ENCODE results near the gene KRTAP9-8.
A peak's percentile ranks its signal among the peaks of the same experiment; 100 is the strongest.
"Not testable (repeated sequence)": the region's sequence is repeated elsewhere in the genome, so short reads cannot be mapped to it uniquely, and the experiment has no call there.

Gene KRTAP9-8, protein sequence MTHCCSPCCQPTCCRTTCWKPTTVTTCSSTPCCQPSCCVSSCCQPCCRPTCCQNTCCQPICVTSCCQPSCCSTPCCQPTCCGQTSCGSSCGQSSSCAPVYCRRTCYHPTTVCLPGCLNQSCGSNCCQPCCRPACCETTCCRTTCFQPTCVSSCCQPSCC

DNA sequence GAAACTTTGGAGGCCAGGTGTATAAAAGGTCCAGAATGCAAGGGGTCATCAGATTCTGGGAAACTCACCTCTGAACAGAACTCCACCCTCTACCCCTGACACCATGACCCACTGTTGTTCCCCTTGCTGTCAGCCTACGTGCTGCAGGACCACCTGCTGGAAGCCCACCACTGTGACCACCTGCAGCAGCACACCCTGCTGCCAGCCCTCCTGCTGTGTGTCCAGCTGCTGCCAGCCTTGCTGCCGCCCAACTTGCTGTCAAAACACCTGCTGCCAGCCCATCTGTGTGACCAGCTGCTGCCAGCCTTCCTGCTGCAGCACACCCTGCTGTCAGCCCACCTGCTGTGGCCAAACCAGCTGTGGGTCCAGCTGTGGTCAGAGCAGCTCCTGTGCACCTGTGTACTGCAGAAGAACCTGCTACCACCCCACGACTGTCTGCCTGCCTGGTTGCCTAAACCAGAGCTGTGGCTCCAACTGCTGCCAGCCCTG, at the start of gene KRTAP9-8:
TSS of gene KRTAP9-8 (plus strand) at position 51 of the 489 bp plus-strand sequence. CDS start at position 104, 53 bp downstream.
- not testable (repeated sequence) for DNase-seq

GRCh38 chr17:41189837-41190318, 47.9 kb upstream of the KRTAP9-8 start, which contains the start of gene KRTAP9-1:
KRTAP9-1 (plus strand) TSS chr17:41189887; CDS start chr17:41189887, 0 bp downstream.
- DNase-seq, result not testable (repeated sequence)

GRCh38 chr17:41190328-41190727, 47.5 kb upstream of the KRTAP9-8 start:
- no peak for DNase-seq

DNA sequence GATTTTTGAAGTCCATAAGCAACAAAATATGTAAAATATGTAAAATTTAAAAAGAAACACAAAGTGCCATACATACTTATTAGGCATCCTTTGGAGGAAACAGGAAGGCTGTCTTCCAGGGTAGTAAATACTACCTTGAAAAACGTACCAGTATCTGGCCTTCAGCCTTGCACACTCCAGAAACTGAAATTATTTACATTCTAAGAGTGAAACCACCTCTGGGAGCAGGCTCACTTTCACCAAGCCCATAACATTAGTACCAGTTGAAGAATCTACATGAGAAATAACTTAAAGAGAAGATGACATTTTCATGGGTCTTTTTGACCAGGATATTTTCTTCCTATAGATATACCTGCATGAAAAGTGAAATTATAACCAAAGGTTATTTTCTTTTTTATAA, 41.7 kb upstream of the KRTAP9-8 start:
- DNase-seq, result no peak

GRCh38 chr17:41199421-41200078, 38.2 kb upstream of the KRTAP9-8 start:
- DNase-seq, result no peak

DNA sequence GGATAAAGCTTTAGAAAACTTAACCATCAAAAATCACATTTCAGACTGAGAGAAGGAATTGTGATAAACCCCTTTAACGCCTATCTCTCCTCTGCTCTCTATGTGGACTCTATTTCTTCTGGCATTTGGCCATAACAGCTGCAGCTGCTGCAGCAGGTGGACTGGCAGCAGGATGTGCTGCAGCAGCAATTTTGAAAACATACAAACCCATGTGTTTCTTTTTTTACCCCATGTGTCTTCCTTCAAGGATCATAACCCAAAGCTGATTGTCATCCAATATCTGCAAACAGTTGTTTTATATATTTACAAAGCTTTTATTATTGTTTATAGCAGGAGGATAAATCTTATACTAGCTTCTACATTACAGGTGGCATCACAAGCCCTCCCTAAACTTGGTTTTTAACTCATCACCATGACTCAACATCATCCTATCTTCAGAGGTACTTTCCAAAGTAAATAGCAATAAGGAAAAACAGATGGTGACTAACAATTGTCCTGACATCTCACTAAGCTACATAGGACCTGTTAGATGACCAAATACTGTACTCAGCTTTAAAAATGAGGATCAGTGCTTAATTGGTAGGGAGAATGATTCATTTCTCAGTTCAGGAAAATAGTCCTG, 25.8 kb upstream of the KRTAP9-8 start:
- peak; percentile 70 for DNase-seq

DNA sequence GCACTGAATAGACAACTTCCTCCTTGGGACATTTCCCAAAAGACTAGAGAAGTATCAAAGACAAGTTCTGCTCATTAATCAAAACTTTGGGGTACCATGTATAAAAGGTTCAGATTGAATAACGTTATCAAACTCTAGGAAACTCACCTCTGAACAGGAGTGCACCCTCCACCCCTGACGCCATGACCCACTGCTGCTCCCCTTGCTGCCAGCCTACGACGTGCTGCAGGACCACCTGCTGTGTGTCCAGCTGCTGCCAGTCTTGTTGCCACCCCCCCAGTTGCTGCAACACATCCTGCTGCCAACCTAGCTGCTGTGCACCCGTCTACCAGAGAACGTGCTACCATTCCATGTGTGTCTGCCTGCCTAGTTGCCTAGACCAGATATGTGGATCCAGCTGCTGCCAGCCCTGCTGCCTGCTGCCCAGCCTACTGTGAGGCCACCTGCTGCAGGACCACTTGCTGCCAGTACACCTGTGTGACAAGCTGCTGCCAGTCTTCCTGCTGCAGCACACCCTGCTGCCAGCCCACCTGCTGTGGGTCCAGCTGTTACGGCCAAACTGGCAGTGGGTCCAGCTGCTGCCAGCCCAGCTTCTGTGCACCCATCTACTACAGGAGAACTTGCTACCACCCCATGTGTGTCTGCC, 25.2 kb upstream of the KRTAP9-8 start:
- DNase-seq, result peak; percentile 19

DNA sequence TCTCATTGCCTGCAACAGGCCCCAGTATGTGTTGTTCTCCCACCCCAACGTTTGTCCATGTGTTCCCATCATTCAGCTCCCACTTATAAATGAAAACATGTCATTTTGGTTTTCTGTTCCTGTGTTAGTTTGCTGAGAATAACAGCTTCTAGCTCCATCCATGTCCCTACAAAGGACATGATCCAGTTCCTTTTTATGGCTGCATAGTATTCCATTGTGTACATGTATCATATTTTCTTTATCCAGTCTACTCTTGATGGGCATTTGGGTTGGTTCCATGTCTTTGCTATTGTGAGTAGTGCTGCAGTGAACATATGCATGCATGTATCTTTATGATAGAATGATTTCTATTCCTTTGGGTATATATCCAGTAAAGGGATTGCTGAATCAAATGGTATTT, 22.1 kb upstream of the KRTAP9-8 start:
- no peak for DNase-seq

DNA sequence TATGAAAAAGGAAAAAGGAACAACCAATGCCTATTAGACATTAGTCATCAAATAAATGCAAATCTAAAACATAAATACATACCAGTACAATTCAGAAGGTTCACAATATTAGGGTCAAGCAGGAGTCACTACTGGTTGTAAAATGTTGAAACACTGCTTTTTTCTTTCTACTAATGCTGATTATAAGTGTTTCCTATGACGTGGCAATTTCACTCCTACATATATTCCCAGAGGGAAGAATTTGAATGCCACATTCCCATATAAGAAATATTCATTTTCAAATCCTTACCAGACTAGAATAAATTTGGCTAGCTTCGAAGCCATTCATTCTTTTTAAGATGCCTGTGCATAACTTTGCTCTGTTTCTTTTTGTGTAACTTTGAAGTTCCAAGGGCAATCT, 14.0 kb upstream of the KRTAP9-8 start:
- no peak for DNase-seq

DNA sequence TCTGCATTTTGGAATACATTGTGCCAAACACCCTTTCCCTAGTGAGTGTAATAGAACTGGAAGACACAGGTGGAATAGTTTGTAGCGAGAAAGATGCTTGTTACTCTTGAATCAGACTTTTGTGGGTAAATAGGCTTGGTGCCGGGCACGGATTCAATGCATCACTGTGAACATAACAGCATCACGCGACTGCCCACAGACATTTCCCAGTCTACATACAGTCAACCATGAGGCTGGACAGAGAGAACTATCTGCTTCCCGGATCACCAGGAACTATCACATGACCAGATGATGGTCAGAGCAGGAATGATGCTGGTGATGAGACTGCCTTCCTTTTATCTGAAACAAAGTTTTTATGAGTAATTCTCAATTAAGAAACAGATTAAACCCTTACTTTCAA, 11.7 kb upstream of the KRTAP9-8 start:
- no peak for DNase-seq

GRCh38 chr17:41226598-41227095, 11.2 kb upstream of the KRTAP9-8 start, which contains the start of gene KRTAP9-2:
KRTAP9-2 (plus strand) TSS chr17:41226648; CDS start chr17:41226655, 7 bp downstream.
- not testable (repeated sequence) for DNase-seq

DNA sequence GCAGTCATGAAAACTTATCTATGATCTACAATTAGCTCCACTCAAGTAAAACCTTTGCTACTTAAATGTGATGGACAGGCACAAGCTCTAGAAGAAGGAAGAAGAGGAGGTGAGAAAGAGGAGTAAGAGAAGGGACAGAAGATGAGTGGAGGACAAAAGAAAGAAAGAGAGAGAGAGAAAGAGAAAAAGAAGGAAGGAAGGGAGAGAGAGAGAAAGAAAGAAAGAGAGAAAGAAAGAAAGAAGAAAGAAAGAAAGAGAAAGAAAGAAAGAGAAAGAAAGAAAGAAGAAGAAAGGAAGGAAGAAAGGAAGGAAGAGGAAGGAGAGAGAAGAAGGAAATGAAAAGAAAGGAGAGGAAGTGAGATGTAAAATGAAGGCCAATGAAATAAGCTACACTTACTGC, 7.7 kb upstream of the KRTAP9-8 start:
- DNase-seq, result no peak

GRCh38 chr17:41231731-41232130, 6.1 kb upstream of the KRTAP9-8 start:
- DNase-seq, result no peak

- not testable (repeated sequence) for DNase-seq
Observed at GRCh38 chr17:41232399-41233105, 5.2 kb upstream of the KRTAP9-8 start, which contains the start of gene KRTAP9-3. KRTAP9-3 (plus strand) TSS chr17:41232449; CDS start chr17:41232502, 53 bp downstream.

GRCh38 chr17:41237116-41237515, 683 bp upstream of the KRTAP9-8 start:
- not testable (repeated sequence) for DNase-seq

- DNase-seq, result not testable (repeated sequence)
Observed at GRCh38 chr17:41246995-41247787, 9.4 kb downstream of the KRTAP9-8 start.

DNA sequence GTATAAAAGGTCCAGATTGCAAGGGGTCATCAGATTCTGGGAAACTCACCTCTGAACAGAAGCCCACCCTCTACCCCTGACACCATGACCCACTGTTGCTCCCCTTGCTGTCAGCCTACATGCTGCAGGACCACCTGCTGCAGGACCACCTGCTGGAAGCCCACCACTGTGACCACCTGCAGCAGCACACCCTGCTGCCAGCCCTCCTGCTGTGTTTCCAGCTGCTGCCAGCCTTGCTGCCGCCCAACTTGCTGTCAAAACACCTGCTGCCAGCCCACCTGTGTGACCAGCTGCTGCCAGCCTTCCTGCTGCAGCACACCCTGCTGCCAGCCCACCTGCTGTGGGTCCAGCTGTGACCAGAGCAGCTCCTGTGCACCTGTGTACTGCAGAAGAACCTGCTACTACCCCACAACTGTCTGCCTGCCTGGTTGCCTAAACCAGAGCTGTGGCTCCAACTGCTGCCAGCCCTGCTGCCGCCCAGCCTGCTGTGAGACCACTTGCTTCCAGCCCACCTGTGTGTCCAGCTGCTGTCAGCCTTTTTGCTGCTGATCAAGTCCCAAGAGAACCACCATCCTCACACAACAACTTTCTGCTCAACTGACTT, 11.9 kb downstream of the KRTAP9-8 start, which contains the start of gene KRTAP9-4:
TSS of gene KRTAP9-4 (plus strand) at position 51 of the 604 bp plus-strand sequence. CDS start at position 85, 34 bp downstream.
- not testable (repeated sequence) for DNase-seq

- no peak for DNase-seq
Observed at GRCh38 chr17:41251261-41251660, 13.5 kb downstream of the KRTAP9-8 start.

DNA sequence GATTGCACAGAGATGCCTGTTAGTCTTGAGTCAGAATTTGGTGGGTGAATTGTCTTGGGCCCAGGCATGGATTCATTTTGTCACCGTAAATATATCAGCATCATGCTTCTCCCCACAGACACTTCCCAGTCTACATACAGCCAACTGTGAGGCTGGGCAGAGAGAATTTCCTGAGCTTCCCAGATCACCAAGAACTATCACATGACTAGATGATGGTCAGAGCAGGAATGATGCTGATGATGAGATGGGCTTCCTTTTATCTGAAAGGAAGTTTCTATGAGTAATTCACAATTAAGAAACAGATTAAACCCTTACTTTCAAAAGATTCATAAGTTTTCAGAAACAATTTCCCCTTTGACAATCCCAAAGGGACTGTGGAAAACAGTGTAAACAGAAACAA, 17.1 kb downstream of the KRTAP9-8 start:
- no peak for DNase-seq

Measured in NCI-H1105 treated with DMSO at 0.1 percent for 48 hours (cell line).